GM19351 (cell line): ENCODE results near the gene ARSK.

Experiments used
- ATAC-seq: cut with Tn5 transposase; IDR thresholded peaks from one replicate; pipeline ENCODE4 v1.9.1; 2021; ENCODE audit warnings: mild to moderate bottlenecking, moderate library complexity; ENCODE audit not compliant: unreplicated experiment

ARSK gene

DNA sequence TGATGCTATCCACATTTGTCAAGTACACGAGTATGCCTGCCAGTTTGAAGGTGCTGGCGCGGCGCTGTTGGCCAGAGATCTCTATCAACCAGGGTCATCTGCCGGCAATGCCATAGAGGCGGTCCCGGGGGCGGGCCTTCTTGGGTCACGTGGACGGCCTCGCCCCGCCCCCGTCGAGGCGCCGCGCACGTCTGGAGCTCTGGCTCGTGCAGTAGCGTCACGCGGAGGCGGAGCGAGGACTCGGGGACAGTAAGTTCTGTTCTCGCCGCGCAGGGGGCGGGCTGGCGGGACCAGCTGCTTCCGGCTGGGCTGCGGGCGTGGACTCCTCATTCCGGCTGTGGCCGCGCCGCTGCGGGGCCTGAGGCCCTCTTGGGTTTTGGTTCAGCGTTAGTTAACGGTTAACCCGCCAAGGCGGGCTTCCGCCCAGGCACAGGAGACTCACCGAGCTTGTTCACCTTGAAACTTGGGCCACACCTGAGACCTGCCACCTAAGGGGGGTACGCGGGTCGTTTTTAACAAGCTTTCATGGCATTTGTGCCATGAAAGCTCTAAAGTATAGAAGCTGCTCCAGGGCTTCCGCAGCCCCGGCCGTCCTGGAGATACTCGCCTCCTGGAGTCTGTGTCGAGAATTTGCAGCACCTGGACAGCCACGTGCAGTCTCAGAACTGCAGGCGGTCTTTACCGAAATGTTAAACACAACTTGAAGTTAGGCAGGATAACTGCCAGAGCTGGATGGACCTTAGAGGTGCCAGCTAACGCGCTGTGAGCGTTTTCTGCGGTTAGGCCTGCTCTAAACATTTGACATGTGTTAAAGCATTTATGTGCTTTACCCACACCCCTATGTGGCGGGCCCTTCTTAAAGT lies 91.9 kb downstream of the ARSK start, which contains the start of gene RFESD:
Gene RFESD, plus strand, starts transcription at position 209 of the 863 bp plus-strand sequence. CDS start 5,495 bp downstream, outside the sequence.
- ATAC-seq, result peak; percentile 91

DNA sequence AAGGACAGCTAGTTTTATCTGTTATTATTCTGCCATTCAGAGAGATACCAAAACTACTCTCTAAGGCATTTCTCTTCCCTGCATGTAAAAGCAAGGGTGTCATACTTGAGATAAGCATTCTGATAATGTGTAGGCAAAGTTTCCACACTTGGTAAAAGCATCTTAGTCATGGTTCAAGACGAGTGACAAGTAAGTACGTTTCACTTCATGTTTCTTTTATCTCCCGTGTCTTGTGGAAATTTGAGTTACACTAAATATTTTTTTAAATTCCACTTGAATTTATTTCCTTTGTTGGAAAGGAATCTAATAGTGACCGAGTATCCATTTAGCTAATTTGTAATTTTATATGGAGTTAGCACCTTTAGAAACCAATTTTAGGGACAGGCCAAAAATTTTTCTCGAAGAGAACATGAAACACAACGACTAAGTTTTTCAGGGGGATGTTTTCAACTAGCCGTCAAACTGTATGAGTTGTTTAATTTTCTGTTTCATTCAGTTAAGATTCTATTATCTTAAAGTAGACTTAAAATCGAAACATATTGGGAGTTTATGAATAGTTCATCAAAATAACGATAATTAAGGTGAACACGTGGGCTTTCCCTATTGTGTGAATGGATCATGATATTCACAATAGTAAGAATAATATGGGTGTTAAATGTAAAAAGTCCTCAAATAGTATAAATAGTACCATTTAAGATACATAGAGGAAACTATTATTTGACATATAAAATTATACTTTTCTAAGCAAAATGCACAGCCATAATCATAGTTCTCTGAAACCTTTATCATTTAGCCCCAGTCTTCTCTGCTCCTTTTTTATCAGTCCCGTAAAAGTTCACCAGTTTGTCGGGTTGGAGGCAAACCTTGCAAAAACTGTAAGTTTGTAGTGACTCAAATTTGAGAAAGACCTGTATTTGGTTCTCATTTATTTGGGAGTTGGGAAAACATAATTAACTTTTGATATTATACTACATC lies 93.3 kb downstream of the ARSK start:
- ATAC-seq, result no peak

DNA sequence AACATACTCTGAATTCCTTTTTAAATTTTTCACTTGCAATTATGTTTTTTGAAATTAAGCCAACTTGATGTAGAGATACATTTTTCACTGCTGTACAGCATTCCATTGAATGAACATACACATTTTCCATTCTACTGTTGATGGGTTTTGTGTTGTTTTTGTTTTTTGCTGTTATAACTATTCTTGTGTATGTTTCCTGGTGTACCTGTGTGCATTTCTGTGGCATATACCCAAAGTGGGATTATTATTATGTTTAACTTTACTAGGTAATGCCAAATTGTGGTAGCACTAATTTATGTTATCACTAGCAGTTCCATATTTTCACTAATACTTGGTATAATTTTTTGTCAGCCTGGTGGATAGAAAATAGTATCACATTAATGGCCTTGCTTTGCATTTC lies 94.4 kb downstream of the ARSK start:
- no peak for ATAC-seq

DNA sequence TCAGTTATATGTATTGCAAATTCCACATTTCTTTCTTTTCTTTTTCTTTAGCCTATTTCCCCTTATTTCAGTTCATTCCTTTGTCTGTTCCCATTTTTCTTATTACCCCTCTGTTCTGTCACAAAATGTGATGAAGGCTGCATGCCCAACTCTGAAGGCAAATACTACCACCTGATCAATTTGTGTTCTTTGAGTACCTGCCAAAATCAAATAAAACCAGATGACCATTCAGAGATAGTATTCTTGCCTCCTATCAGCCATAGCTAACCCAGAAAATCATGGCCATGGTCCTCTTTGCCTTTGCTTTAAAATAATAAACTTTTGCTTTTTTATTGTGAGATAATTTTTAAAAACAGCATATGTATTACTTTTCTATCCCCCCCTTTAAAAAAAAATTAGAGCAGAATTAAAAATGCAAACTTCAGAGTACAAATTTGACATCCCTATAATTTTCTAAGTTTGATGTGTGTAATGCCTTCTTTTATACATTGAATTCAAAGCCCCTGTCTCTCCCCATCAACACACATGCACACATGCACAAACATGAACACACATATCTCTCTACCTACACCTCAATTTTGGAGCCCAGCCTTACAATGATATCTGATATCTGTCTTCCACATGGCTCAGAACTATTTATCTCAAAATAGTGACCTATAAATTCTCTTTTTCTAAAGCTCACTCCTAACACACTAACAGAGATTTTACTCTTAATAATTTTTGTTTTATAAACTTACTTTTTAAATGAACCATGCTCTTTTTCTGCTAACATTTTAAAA lies 95.1 kb downstream of the ARSK start:
- ATAC-seq, result no peak

DNA sequence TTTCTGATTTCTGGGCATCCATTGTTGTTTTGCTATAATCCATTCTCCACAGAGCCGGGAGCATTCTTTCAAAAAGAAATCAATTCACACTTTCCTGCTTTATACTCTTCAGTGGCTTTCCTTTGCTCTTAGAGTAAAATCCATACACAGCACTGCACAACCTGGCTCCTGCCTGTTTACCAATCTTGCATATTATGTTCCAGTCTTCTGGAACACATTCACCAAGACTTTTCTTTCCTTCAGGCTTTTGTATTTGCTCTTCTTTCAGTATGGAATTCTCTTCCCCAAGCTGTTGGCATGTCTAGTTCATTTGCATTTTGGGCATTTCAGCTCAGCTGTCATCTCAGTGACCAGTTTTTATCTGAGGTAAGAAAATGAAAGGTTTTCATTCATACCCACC lies 97.9 kb downstream of the ARSK start:
- no peak for ATAC-seq

DNA sequence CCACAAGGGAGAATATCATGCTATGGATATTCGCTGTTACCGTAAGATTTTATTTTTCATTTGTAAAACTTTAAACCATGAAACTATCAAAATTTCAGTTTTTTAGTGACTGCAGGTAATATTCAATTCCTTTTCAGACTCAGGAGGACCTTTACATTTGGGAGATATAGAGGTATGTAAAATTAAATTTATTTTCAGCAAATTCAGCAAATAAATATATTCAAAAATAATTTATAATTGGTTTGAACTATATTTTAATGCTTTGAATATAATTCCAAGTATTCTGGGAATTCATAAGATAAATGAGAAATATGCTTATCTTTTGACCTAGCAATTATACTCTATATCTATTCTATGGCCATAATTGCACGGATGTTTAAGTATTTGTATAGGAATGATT lies 99.3 kb downstream of the ARSK start:
- no peak for ATAC-seq
